ENCODE measurements around the gene EFHD2. TPM values are rescaled to one million over a fixed set of nuclear protein-coding genes. Genes with fewer than 3 reads are reported as not detected.

Gene EFHD2
- total RNA-seq, 8 experiments from 2014 or later = 9.1 to 67.9 (median 14.4) TPM

GRCh38 chr1:15393475-15394257 is 16.0 kb upstream of the EFHD2 start:
- in situ Hi-C loops (cut with MboI; ENCODE audit: low pct_unique_long_range_greater_than_20kb in 2 of 9, low sequenced_read_pairs in 9 of 9, unreplicated experiment in 9 of 9) = no loop called here
- 0 to 100% (median 50%) methylated on average over 1 to 7 of the region's 9 CpGs; no CpG with 5 or more reads in 1 of the 10 experiments for WGBS, 10 experiments
- H3K4me3 ChIP-seq = no peak overlapping the region
- no peak overlapping the region for H3K27ac ChIP-seq
- peak in 3 of 8 experiments; percentile 20 to 50 (median 23) for ATAC-seq (replicated peaks in 6 of 8)
- peaks cover 0 to 7% of the 10 kb centered on the region in 2 donors for H3K4me1 ChIP-seq (replicated peaks in 1 of 2)

- H3K4me3 ChIP-seq = no peak overlapping the region
- no peak overlapping the region for H3K27ac ChIP-seq
- H3K4me1 ChIP-seq (replicated peaks in 1 of 2) = peaks cover 0 to 7% of the 10 kb centered on the region in 2 donors
- ATAC-seq (replicated peaks in 6 of 8) = peak in 2 of 8 experiments; percentile 32 to 70
- in situ Hi-C loops (cut with MboI; ENCODE audit: low pct_unique_long_range_greater_than_20kb in 2 of 9, low sequenced_read_pairs in 9 of 9, unreplicated experiment in 9 of 9) = no loop called here
- WGBS, 10 experiments = 42 to 100% (median 50%) methylated on average over 1 to 3 of the region's 3 CpGs; no CpG with 5 or more reads in 3 of the 10 experiments
Measured at GRCh38 chr1:15394258-15394690, 15.4 kb upstream of the EFHD2 start.

GRCh38 chr1:15397236-15397635 is 12.5 kb upstream of the EFHD2 start:
- Histone ChIP-seq H3K4me1 (replicated peaks in 1 of 2) (peaks cover 0 to 7% of the 10 kb centered on the region in 2 donors), H3K27ac (no peak overlapping the region), H3K4me3 (no peak overlapping the region)
- WGBS, 10 experiments = 43 to 100% (median 93%) methylated on average over 1 to 2 of the region's 2 CpGs; no CpG with 5 or more reads in 3 of the 10 experiments
- no peak for ATAC-seq (replicated peaks in 6 of 8)
- in situ Hi-C loops (cut with MboI; ENCODE audit: low pct_unique_long_range_greater_than_20kb in 2 of 9, low sequenced_read_pairs in 9 of 9, unreplicated experiment in 9 of 9) = no loop called here

GRCh38 chr1:15399710-15400109 is 10.0 kb upstream of the EFHD2 start:
- ATAC-seq (replicated peaks in 6 of 8) = no peak
- Histone ChIP-seq H3K27ac (no peak overlapping the region), H3K4me1 (replicated peaks in 1 of 2) (no peaks in the 10 kb centered on the region), H3K4me3 (no peak overlapping the region)
- 63 to 100% (median 100%) methylated on average over 1 to 2 of the region's 2 CpGs; no CpG with 5 or more reads in 5 of the 10 experiments for WGBS, 10 experiments
- in situ Hi-C loops (cut with MboI; ENCODE audit: low pct_unique_long_range_greater_than_20kb in 2 of 9, low sequenced_read_pairs in 9 of 9, unreplicated experiment in 9 of 9) = loop anchor here in 1 of 9 experiments (25.0 kb wide), 1 partner anchor 262 kb away; no protein-coding TSS in a partner anchor

- in situ Hi-C loops (cut with MboI; ENCODE audit: low pct_unique_long_range_greater_than_20kb in 2 of 9, low sequenced_read_pairs in 9 of 9, unreplicated experiment in 9 of 9) = loop anchor here in 1 of 9 experiments (25.0 kb wide), 1 partner anchor 263 kb away; no protein-coding TSS in a partner anchor
- Histone ChIP-seq H3K27ac (no peak overlapping the region), H3K4me3 (no peak overlapping the region), H3K4me1 (replicated peaks in 1 of 2) (no peaks in the 10 kb centered on the region)
- no peak for ATAC-seq (replicated peaks in 6 of 8)
- WGBS, 10 experiments = 75 to 100% (median 86%) methylated on average over 1 to 3 of the region's 3 CpGs; no CpG with 5 or more reads in 3 of the 10 experiments
Measured at GRCh38 chr1:15400627-15401026, 9.1 kb upstream of the EFHD2 start.

- H3K4me1 ChIP-seq (replicated peaks in 1 of 2) = no peaks in the 10 kb centered on the region
- H3K4me3 ChIP-seq = no peak overlapping the region
- WGBS, 10 experiments = 40 to 100% (median 83%) methylated on average over 1 to 7 of the region's 7 CpGs
- in situ Hi-C loops (cut with MboI; ENCODE audit: low pct_unique_long_range_greater_than_20kb in 2 of 9, low sequenced_read_pairs in 9 of 9, unreplicated experiment in 9 of 9) = loop anchor here in 1 of 9 experiments (25.0 kb wide), 1 partner anchor 264 kb away; no protein-coding TSS in a partner anchor
- H3K27ac ChIP-seq = no peak overlapping the region
- no peak for ATAC-seq (replicated peaks in 6 of 8)
Measured at GRCh38 chr1:15401391-15402055, 8.2 kb upstream of the EFHD2 start.

- no peak for ATAC-seq (replicated peaks in 6 of 8)
- in situ Hi-C loops (cut with MboI; ENCODE audit: low pct_unique_long_range_greater_than_20kb in 2 of 9, low sequenced_read_pairs in 9 of 9, unreplicated experiment in 9 of 9) = loop anchor here in 1 of 9 experiments (25.0 kb wide), 1 partner anchor 266 kb away; no protein-coding TSS in a partner anchor
Measured at GRCh38 chr1:15402809-15403450, 6.8 kb upstream of the EFHD2 start.

GRCh38 chr1:15403962-15404580 is 5.6 kb upstream of the EFHD2 start:
- 83 to 100% (median 92%) methylated on average over 1 to 9 of the region's 9 CpGs; no CpG with 5 or more reads in 1 of the 10 experiments for WGBS, 10 experiments
- no peak for ATAC-seq (replicated peaks in 6 of 8)
- no peak overlapping the region for H3K27ac ChIP-seq
- peaks cover 5 to 8% of the 10 kb centered on the region in 2 donors for H3K4me1 ChIP-seq (replicated peaks in 1 of 2)
- in situ Hi-C loops (cut with MboI; ENCODE audit: low pct_unique_long_range_greater_than_20kb in 2 of 9, low sequenced_read_pairs in 9 of 9, unreplicated experiment in 9 of 9) = loop anchor here in 1 of 9 experiments (25.0 kb wide), 1 partner anchor 267 kb away; no protein-coding TSS in a partner anchor
- no peak overlapping the region for H3K4me3 ChIP-seq

More at GRCh38 chr1:15402809-15403450, 6.8 kb upstream of the EFHD2 start:
- WGBS, 10 experiments = 60 to 100% (median 92%) methylated on average over 1 to 5 of the region's 5 CpGs; no CpG with 5 or more reads in 2 of the 10 experiments
- Histone ChIP-seq H3K27ac (no peak overlapping the region), H3K4me1 (replicated peaks in 1 of 2) (no peaks in the 10 kb centered on the region), H3K4me3 (no peak overlapping the region)

- 83 to 100% (median 88%) methylated on average over 2 to 6 of the region's 9 CpGs; no CpG with 5 or more reads in 2 of the 10 experiments for WGBS, 10 experiments
- in situ Hi-C loops (cut with MboI; ENCODE audit: low pct_unique_long_range_greater_than_20kb in 2 of 9, low sequenced_read_pairs in 9 of 9, unreplicated experiment in 9 of 9) = loop anchor here in 1 of 9 experiments (25.0 kb wide), 1 partner anchor 268 kb away; no protein-coding TSS in a partner anchor
Measured at GRCh38 chr1:15405106-15405850, 4.4 kb upstream of the EFHD2 start.

GRCh38 chr1:15406614-15407559 is 2.8 kb upstream of the EFHD2 start:
- ATAC-seq (replicated peaks in 6 of 8) = peak in 2 of 8 experiments; percentile 31 to 53
- in situ Hi-C loops (cut with MboI; ENCODE audit: low pct_unique_long_range_greater_than_20kb in 2 of 9, low sequenced_read_pairs in 9 of 9, unreplicated experiment in 9 of 9) = loop anchor here in 1 of 9 experiments (25.0 kb wide), 1 partner anchor 270 kb away; no protein-coding TSS in a partner anchor
- 5 to 100% (median 82%) methylated on average over 1 to 10 of the region's 11 CpGs; no CpG with 5 or more reads in 1 of the 10 experiments for WGBS, 10 experiments

More at GRCh38 chr1:15405106-15405850, 4.4 kb upstream of the EFHD2 start:
- Histone ChIP-seq H3K4me1 (replicated peaks in 1 of 2) (peaks cover 6 to 9% of the 10 kb centered on the region in 2 donors), H3K4me3 (no peak overlapping the region), H3K27ac (no peak overlapping the region)
- no peak for ATAC-seq (replicated peaks in 6 of 8)

GRCh38 chr1:15407580-15407979 is 2.1 kb upstream of the EFHD2 start:
- Histone ChIP-seq H3K27ac (no peak overlapping the region), H3K4me1 (replicated peaks in 1 of 2) (peaks cover 25 to 27% of the 10 kb centered on the region in 2 donors), H3K4me3 (no peak overlapping the region)
- WGBS, 10 experiments = 16 to 100% (median 82%) methylated on average over 1 to 7 of the region's 7 CpGs; no CpG with 5 or more reads in 1 of the 10 experiments
- in situ Hi-C loops (cut with MboI; ENCODE audit: low pct_unique_long_range_greater_than_20kb in 2 of 9, low sequenced_read_pairs in 9 of 9, unreplicated experiment in 9 of 9) = loop anchor here in 1 of 9 experiments (25.0 kb wide), 1 partner anchor 270 kb away; no protein-coding TSS in a partner anchor
- no peak for ATAC-seq (replicated peaks in 6 of 8)

More at GRCh38 chr1:15406614-15407559, 2.8 kb upstream of the EFHD2 start:
- Histone ChIP-seq H3K4me3 (no peak overlapping the region), H3K4me1 (replicated peaks in 1 of 2) (peaks cover 18 to 22% of the 10 kb centered on the region in 2 donors), H3K27ac (no peak overlapping the region)
